A549 (cell line): ENCODE measurements around the gene TUFM. TPM values are rescaled to one million over a fixed set of nuclear protein-coding genes. Genes with fewer than 3 reads are reported as not detected.

Experiments
- ATAC-seq, 2 experiments: fragments of 200-7000 bp in 1 of 2; fragments of >200 bp in 1 of 2; cut with Nextera tagmentation in 1 of 2; cut with Tn5 transposase in 1 of 2; 3 replicates each; pipeline versions ENCODE4 v1.8.0 to v1.9.1; 2018 to 2020; ENCODE audit warnings: mild to moderate bottlenecking in 1 of 2, moderate library complexity in 1 of 2
- CTCF ChIA-PET: fragments of 300-600 bp; sonication (Branson Sonifier 250); formaldehyde crosslinking; extraction: SDS; loops from one replicate; lab custom pipeline; 2021; ENCODE audit warnings: antibody characterized with exemption, inconsistent platforms; lab: Yijun Ruan, JAX
- POLR2A ChIA-PET: fragments of 350-600 bp; formaldehyde crosslinking; extraction: SDS; loops from one replicate; lab custom pipeline; 2021; ENCODE audit warnings: antibody characterized with exemption, inconsistent platforms; lab: Yijun Ruan, JAX
- DNase-seq, 2 experiments: peaks; one replicate each; pipeline versions ENCODE4 v3.0.0 to v3.0.0-alpha.2; 2011 to 2016; ENCODE audit warnings: low read depth in 1 of 2, low spot score in 1 of 2
- FAIRE-seq: peaks from 2 replicates; lab custom pipeline; 2011; peaks lifted over from hg19 to GRCh38; lab: Jason Lieb, UNC
- H3K27ac ChIP-seq, 2 experiments: fragments of >200 bp; sonication (Bioruptor Twin); formaldehyde crosslinking; 3 replicates each; pipeline ENCODE4 v1.5.1; 2016 to 2017
- H3K4me1 ChIP-seq: fragments of >200 bp; sonication (Bioruptor Twin); formaldehyde crosslinking; 3 replicates; pipeline ENCODE4 v1.6.1; 2016
- H3K4me2 ChIP-seq: fragments of >200 bp; sonication (Bioruptor Twin); formaldehyde crosslinking; 3 replicates; pipeline ENCODE4 v1.6.1; 2016
- H3K4me3 ChIP-seq: fragments of >200 bp; sonication (Bioruptor Twin); formaldehyde crosslinking; 3 replicates; pipeline ENCODE4 v1.5.1; 2016
- H3K9me3 ChIP-seq: fragments of >200 bp; sonication (Bioruptor Twin); formaldehyde crosslinking; 3 replicates; pipeline ENCODE4 v1.6.1; 2016
- CBX8 ChIP-seq: fragments of 200-600 bp; sonication (generic); IDR thresholded peaks from 2 replicates; pipeline ENCODE4 v1.6.1; 2016
- CHD2 ChIP-seq: fragments of 150-350 bp; IDR thresholded peaks from 2 replicates; pipeline ENCODE4 v1.6.1; 2014; ENCODE audit warnings: low read length; ENCODE audit not compliant: partially characterized antibody
- CHD4 ChIP-seq: fragments of 200-600 bp; sonication (generic); IDR thresholded peaks from 2 replicates; pipeline ENCODE4 v1.6.1; 2016; ENCODE audit warnings: antibody characterized with exemption, mild to moderate bottlenecking, borderline replicate concordance
- EHF ChIP-seq: fragments of 250-450 bp; sonication (Bioruptor Pico); IDR thresholded peaks from 2 replicates; pipeline ENCODE4 v1.5.0; 2020; ENCODE audit warnings: mild to moderate bottlenecking
- ELK1 ChIP-seq: fragments of 150-350 bp; IDR thresholded peaks from 2 replicates; pipeline ENCODE4 v1.6.1; 2014; ENCODE audit warnings: low read depth, mild to moderate bottlenecking, low read length
- HOXA7 ChIP-seq: fragments of 250-450 bp; sonication (Bioruptor Pico); IDR thresholded peaks from 2 replicates; pipeline ENCODE4 v1.5.0; 2020; ENCODE audit warnings: mild to moderate bottlenecking, moderate library complexity
- HOXB5 ChIP-seq: fragments of 250-450 bp; sonication (Bioruptor Pico); IDR thresholded peaks from 2 replicates; pipeline ENCODE4 v1.5.0; 2020; ENCODE audit warnings: mild to moderate bottlenecking, moderate library complexity
- JUNB ChIP-seq: fragments of >200 bp; sonication (Bioruptor Twin); formaldehyde crosslinking; IDR thresholded peaks from 2 replicates; pipeline ENCODE4 v1.6.1; 2016
- KDM1A ChIP-seq: fragments of 200-600 bp; sonication (generic); IDR thresholded peaks from 2 replicates; pipeline ENCODE4 v1.6.1; 2016; ENCODE audit warnings: low read depth, mild to moderate bottlenecking
- MAX ChIP-seq: IDR thresholded peaks from 2 replicates; pipeline ENCODE4 v1.6.1; 2012
- NPAS2 ChIP-seq: fragments of 250-450 bp; sonication (Bioruptor Pico); IDR thresholded peaks from 2 replicates; pipeline ENCODE4 v1.8.0; 2022; ENCODE audit warnings: mild to moderate bottlenecking, moderate library complexity, borderline replicate concordance
- PBX3 ChIP-seq: IDR thresholded peaks from 2 replicates; pipeline ENCODE4 v1.6.1; 2012
- POLR2A ChIP-seq: IDR thresholded peaks from 2 replicates; pipeline ENCODE4 v1.6.1; 2012; ENCODE audit warnings: mild to moderate bottlenecking, low read length
- POLR2AphosphoS2 ChIP-seq: conservative IDR thresholded peaks from 2 replicates; pipeline ENCODE4 v1.6.1; 2012; ENCODE audit warnings: low read length, improper control_type of control experiment, inconsistent platforms
- RAD21 ChIP-seq, 2 experiments: fragments of >200 bp in 1 of 2; sonication (Bioruptor Twin) in 1 of 2; formaldehyde crosslinking in 1 of 2; IDR thresholded peaks in 1 of 2; conservative IDR thresholded peaks in 1 of 2; 2 replicates in 1 of 2; 3 replicates in 1 of 2; pipeline ENCODE4 v1.6.1; 2012 to 2018; ENCODE audit warnings: inconsistent platforms in 1 of 2
- RARB ChIP-seq: fragments of 250-450 bp; sonication (Bioruptor Pico); IDR thresholded peaks from 2 replicates; pipeline ENCODE4 v1.8.0; 2021; ENCODE audit warnings: mild to moderate bottlenecking, moderate library complexity
- RCOR1 ChIP-seq: fragments of 150-350 bp; IDR thresholded peaks from 2 replicates; pipeline ENCODE4 v1.6.1; 2014; ENCODE audit warnings: antibody characterized with exemption, low read length, low read depth
- TFCP2L1 ChIP-seq: fragments of 250-450 bp; sonication (Bioruptor Pico); IDR thresholded peaks from 2 replicates; pipeline ENCODE4 v1.5.0; 2021; ENCODE audit warnings: mild to moderate bottlenecking
- TP53 ChIP-seq: fragments of 250-450 bp; sonication (Bioruptor Pico); IDR thresholded peaks from 2 replicates; pipeline ENCODE4 v1.5.0; 2021; ENCODE audit warnings: mild to moderate bottlenecking, moderate library complexity
- ZFP36 ChIP-seq: fragments of 450-650 bp; IDR thresholded peaks from 2 replicates; pipeline ENCODE4 v1.6.1; 2014; ENCODE audit warnings: borderline replicate concordance; ENCODE audit not compliant: partially characterized antibody
- ZNF302 ChIP-seq: fragments of 250-450 bp; sonication (Bioruptor Pico); IDR thresholded peaks from 2 replicates; pipeline ENCODE4 v1.9.0; 2021; ENCODE audit warnings: inconsistent platforms, mild to moderate bottlenecking, moderate library complexity
- ZSCAN20 ChIP-seq: fragments of 250-450 bp; sonication (Bioruptor Pico); IDR thresholded peaks from 2 replicates; pipeline ENCODE4 v1.8.0; 2022; ENCODE audit warnings: mild to moderate bottlenecking, moderate library complexity
- whole genome bisulfite sequencing: methylation state at CpG from one replicate; pipeline ENCODE4 v1.1.6; 2017; ENCODE audit errors: missing lambda C conversion rate; 5-methylcytosine and 5-hydroxymethylcytosine counted together
- polyA plus RNA-seq, 4 experiments: library from polyadenylated mRNA; depleted of rRNA in 3 of 4; stranded (reverse); fragments of >200 nt; fragmentation: RNase III in 1 of 4; extraction: RNeasy Plus Mini Kit Qiagen cat#74134 plus additional on column Dnase treatment in 1 of 4; gene quantifications; 2 replicates in 3 of 4; 3 replicates in 1 of 4; pipeline ENCODE4 v1.2.3, GENCODE V29; 2011 to 2017

TUFM gene
- polyA plus RNA-seq, 2 of the 4 experiments (the other 2 are of a cell fraction), result 159 to 260 TPM

GRCh38 chr16:28846933-28847273, 755 bp upstream of the TUFM start:
- TF ChIP-seq JUNB (no peak), POLR2A (no peak), RARB (no peak), RCOR1 (no peak), NPAS2 (CRISPR knock-in tag) (no peak), TP53 (CRISPR knock-in tag) (no peak), ZNF302 (CRISPR knock-in tag) (no peak)
- Histone ChIP-seq H3K4me2 (peak overlapping the region; percentile 74), H3K9me3 (no peaks in the 10 kb centered on the region), H3K4me1 (peaks cover 13% of the 10 kb centered on the region), H3K27ac (peak overlapping the region; percentile 82 to 91), H3K4me3 (peak overlapping the region; percentile 74)
- ATAC-seq (peak; percentile 26 to 52; a peak in 5 of 6 replicates), FAIRE-seq (no peak), DNase-seq (no peak)
- WGBS, result 10% methylated on average over 5 of the region's 5 CpGs
- CTCF ChIA-PET, result interaction anchor here (0.9 to 6.6 kb wide), 10 partner anchors 9 to 127 kb away, joined by 3 to 49 read pairs (median 4); partner anchors contain the start of gene SH2B1
- POLR2A ChIA-PET, result interaction anchor here (0.9 to 3.3 kb wide), 4 partner anchors 9 to 104 kb away, joined by 3 to 57 read pairs (median 20); partner anchors contain the start of genes ATXN2L, NFATC2IP and SH2B1

- POLR2A ChIA-PET, result interaction anchor here (1.0 to 3.3 kb wide), 4 partner anchors 13 to 23 kb away, joined by 3 to 57 read pairs (median 23); partner anchors contain the start of genes ATXN2L and SH2B1
- ATAC-seq, result peak in 1 of 2 experiments; percentile 1; a peak in 3 of 6 replicates
- FAIRE-seq, result no peak
Measured at GRCh38 chr16:28845761-28846079, 428 bp downstream of the TUFM start.

GRCh38 chr16:28845293-28845692, 855 bp downstream of the TUFM start:
- Histone ChIP-seq H3K4me1 (peaks cover 13% of the 10 kb centered on the region), H3K9me3 (no peaks in the 10 kb centered on the region), H3K27ac (peak overlapping the region; percentile 89 to 95), H3K4me2 (peak overlapping the region; percentile 90), H3K4me3 (peak overlapping the region; percentile 74)
- ChIA-PET POLR2A (interaction anchor here (0.6 to 3.3 kb wide), 4 partner anchors 17 to 1597 kb away, joined by 3 to 57 read pairs (median 23); partner anchors contain the start of genes ATXN2L and SH2B1), CTCF (interaction anchor here (1.0 to 6.6 kb wide), 9 partner anchors 8 to 131 kb away, joined by 3 to 49 read pairs (median 5); partner anchors contain the start of gene SH2B1)
- 55% methylated on average over 10 of the region's 10 CpGs for WGBS
- peak; percentile 48 to 50 for DNase-seq
- no peak for FAIRE-seq
- ATAC-seq, result peak in 1 of 2 experiments; percentile 43; a peak in 3 of 6 replicates
- TF ChIP-seq NPAS2 (CRISPR knock-in tag) (no peak), TFCP2L1 (CRISPR knock-in tag) (no peak), POLR2AphosphoS2 (no peak), ZSCAN20 (CRISPR knock-in tag) (no peak), PBX3 (no peak), MAX (no peak; the same call in 1 of the 2 replicates), POLR2A (no peak), RARB (no peak), CBX8 (no peak), ZNF302 (CRISPR knock-in tag) (no peak), RAD21 (conservative IDR thresholded peaks at IDR 0.05 in 1 of 2, IDR thresholded peaks at IDR 0.05 in 1 of 2) (no peak), CHD4 (no peak), HOXB5 (CRISPR knock-in tag) (no peak), EHF (CRISPR knock-in tag) (no peak), CHD2 (no peak), ZFP36 (no peak), HOXA7 (CRISPR knock-in tag) (no peak), ELK1 (no peak)

More at GRCh38 chr16:28845761-28846079, 428 bp downstream of the TUFM start:
- CTCF ChIA-PET, result interaction anchor here (1.0 to 6.6 kb wide), 8 partner anchors 8 to 130 kb away, joined by 3 to 49 read pairs (median 6); partner anchors contain the start of gene SH2B1
- WGBS, result 0% methylated on average over 2 of the region's 16 CpGs
- no peak for DNase-seq
- H3K4me2 ChIP-seq, result peak overlapping the region; percentile 90
- H3K9me3 ChIP-seq, result no peaks in the 10 kb centered on the region
- TF ChIP-seq KDM1A (no peak), MAX (peak; percentile 43; the same call in 1 of the 2 replicates)
- peaks cover 13% of the 10 kb centered on the region for H3K4me1 ChIP-seq
- H3K4me3 ChIP-seq, result peak overlapping the region; percentile 74
- H3K27ac ChIP-seq, result peak overlapping the region; percentile 89 to 95
